Neuronal stem cell (in vitro differentiated cells): ENCODE measurements around the gene ST6GALNAC6.
A peak's percentile ranks its signal among the peaks of the same experiment; 100 is the strongest.

Source experiments
- DNase-seq: peaks from one replicate; pipeline ENCODE4 v3.0.0-alpha.2; 2013; ENCODE audit warnings: low spot score
- H2AFZ ChIP-seq: one replicate; pipeline ENCODE4 v1.6.1; 2013; ENCODE audit warnings: mild to moderate bottlenecking, low read length, inconsistent platforms
- H2AK5ac ChIP-seq: 2 replicates; pipeline ENCODE4 v1.6.1; 2013; ENCODE audit warnings: low read depth, mild to moderate bottlenecking, inconsistent platforms, low read length, moderate library complexity, mixed read lengths
- H2BK120ac ChIP-seq: 2 replicates; pipeline ENCODE4 v1.6.1; 2013; ENCODE audit warnings: low read depth, mild to moderate bottlenecking, inconsistent platforms, low read length, moderate library complexity, mixed read lengths
- H2BK12ac ChIP-seq: one replicate; pipeline ENCODE4 v1.6.1; 2013; ENCODE audit warnings: low read length, inconsistent platforms
- H2BK15ac ChIP-seq: 2 replicates; pipeline ENCODE4 v1.6.1; 2013; ENCODE audit warnings: mild to moderate bottlenecking, low read length, inconsistent platforms, mixed read lengths
- H2BK5ac ChIP-seq: one replicate; pipeline ENCODE4 v1.6.1; 2013; ENCODE audit warnings: inconsistent platforms, mild to moderate bottlenecking, low read length, moderate library complexity
- H3K14ac ChIP-seq: one replicate; pipeline ENCODE4 v1.6.1; 2013; ENCODE audit warnings: low read length, inconsistent platforms
- H3K18ac ChIP-seq: 2 replicates; pipeline ENCODE4 v1.6.1; 2013; ENCODE audit warnings: low read length, inconsistent platforms
- H3K23ac ChIP-seq: 2 replicates; pipeline ENCODE4 v1.6.1; 2013; ENCODE audit warnings: low read depth, mild to moderate bottlenecking, mixed read lengths, low read length, inconsistent platforms; ENCODE audit not compliant: poor library complexity
- H3K27ac ChIP-seq: replicated peaks from 3 replicates; pipeline ENCODE4 v1.5.1; 2013; ENCODE audit warnings: low read length, inconsistent platforms
- H3K27me3 ChIP-seq, 3 experiments: 2 replicates each; pipeline ENCODE4 v1.6.1; 2013; ENCODE audit warnings: low read length in 3 of 3, mild to moderate bottlenecking in 2 of 3, inconsistent platforms in 1 of 3, low read depth in 1 of 3, mixed read lengths in 1 of 3, moderate library complexity in 1 of 3; ENCODE audit not compliant: control insufficient read depth in 3 of 3, insufficient read depth in 3 of 3
- H3K36me3 ChIP-seq, 2 donors: replicated peaks in 1 of 2; 2 replicates each; pipeline ENCODE4 v1.6.1; 2013; ENCODE audit warnings: low read length in 2 of 2; ENCODE audit not compliant: control insufficient read depth in 2 of 2, insufficient read depth in 2 of 2
- H3K4ac ChIP-seq: 2 replicates; pipeline ENCODE4 v1.6.1; 2013; ENCODE audit warnings: inconsistent platforms, mild to moderate bottlenecking, low read length, moderate library complexity
- H3K4me1 ChIP-seq, 2 donors: 1 replicate in 1 of 2; 2 replicates in 1 of 2; pipeline ENCODE4 v1.6.1; 2013; ENCODE audit warnings: low read length in 2 of 2, low read depth in 1 of 2; ENCODE audit not compliant: control insufficient read depth in 2 of 2, insufficient read depth in 1 of 2
- H3K4me2 ChIP-seq: one replicate; pipeline ENCODE4 v1.6.1; 2013; ENCODE audit warnings: mild to moderate bottlenecking, low read length, inconsistent platforms; ENCODE audit not compliant: insufficient read depth, poor library complexity, severe bottlenecking
- H3K4me3 ChIP-seq, 2 donors: 2 replicates each; pipeline ENCODE4 v1.5.1; 2013; ENCODE audit warnings: low read length in 2 of 2, mild to moderate bottlenecking in 2 of 2, inconsistent platforms in 1 of 2, moderate library complexity in 1 of 2
- H3K79me1 ChIP-seq: one replicate; pipeline ENCODE4 v1.6.1; 2013; ENCODE audit warnings: low read depth, mild to moderate bottlenecking, inconsistent platforms, low read length, moderate library complexity
- H3K9ac ChIP-seq: one replicate; pipeline ENCODE4 v1.6.1; 2013; ENCODE audit warnings: mild to moderate bottlenecking, low read depth, low read length, inconsistent platforms; ENCODE audit not compliant: poor library complexity
- H3K9me3 ChIP-seq, 2 donors: replicated peaks in 1 of 2; 2 replicates each; pipeline versions ENCODE3 to v1.6.1; 2013; ENCODE audit warnings: low read length in 2 of 2, mild to moderate bottlenecking in 2 of 2, inconsistent platforms in 1 of 2, low read depth in 1 of 2, mixed read lengths in 1 of 2, moderate library complexity in 1 of 2; ENCODE audit not compliant: control insufficient read depth in 2 of 2, insufficient read depth in 1 of 2
- H4K8ac ChIP-seq: one replicate; pipeline ENCODE4 v1.6.1; 2013; ENCODE audit warnings: low read depth, mild to moderate bottlenecking, inconsistent platforms, low read length, moderate library complexity
- H4K91ac ChIP-seq: one replicate; pipeline ENCODE4 v1.6.1; 2013; ENCODE audit warnings: low read length, low read depth, mild to moderate bottlenecking, inconsistent platforms; ENCODE audit not compliant: poor library complexity
- WGBS, 2 donors: extraction: QIAGEN DNeasy Blood & Tissue Kit; methylation state at CpG; one replicate each; pipeline ENCODE4 v1.1.7; 2013; ENCODE audit warnings: missing lambda C conversion rate in 2 of 2, mixed read lengths in 1 of 2; ENCODE audit not compliant: insufficient read length in 2 of 2, insufficient replicate concordance in 1 of 2; ENCODE audit errors: extremely low coverage in 2 of 2; 5-methylcytosine and 5-hydroxymethylcytosine counted together

ST6GALNAC6 gene

GRCh38 chr9:127915801-127916719, 16.7 kb upstream of the ST6GALNAC6 start:
- no peak for DNase-seq
- H3K27me3 ChIP-seq = peaks cover 0 to 15% (median 3%) of the 10 kb centered on the region in 3 experiments
- H3K4me1 ChIP-seq = peaks cover 7 to 12% of the 10 kb centered on the region in 2 donors
- no peak overlapping the region for H2BK120ac ChIP-seq
- peak overlapping the region; percentile 96 for H3K18ac ChIP-seq
- WGBS, 2 donors = no CpG with 5 or more reads among the region's 27 CpGs
- peak overlapping the region; percentile 75 for H3K23ac ChIP-seq
- H2BK5ac ChIP-seq = peak overlapping the region; percentile 87
- peak overlapping the region; percentile 71 to 81 for H3K4me3 ChIP-seq
- H3K9me3 ChIP-seq = no peaks in the 10 kb centered on the region
- H3K14ac ChIP-seq = peak overlapping the region; percentile 82
- no peak overlapping the region for H3K27ac ChIP-seq
- H4K91ac ChIP-seq = no peak overlapping the region
- no peaks in the 10 kb centered on the region for H3K36me3 ChIP-seq
- peak overlapping the region; percentile 54 for H2BK15ac ChIP-seq
- H3K4me2 ChIP-seq = peak overlapping the region; percentile 97
- no peak overlapping the region for H3K4ac ChIP-seq
- H2AK5ac ChIP-seq = peak overlapping the region; percentile 70
- peaks cover 2% of the 10 kb centered on the region for H3K79me1 ChIP-seq
- peak overlapping the region; percentile 99 for H2AFZ ChIP-seq
- H2BK12ac ChIP-seq = peak overlapping the region; percentile 34
- no peak overlapping the region for H4K8ac ChIP-seq
- peak overlapping the region; percentile 78 for H3K9ac ChIP-seq

- Histone ChIP-seq H3K79me1 (peaks cover 2% of the 10 kb centered on the region), H3K4ac (no peak overlapping the region), H3K27me3 (peaks cover 0 to 15% (median 3%) of the 10 kb centered on the region in 3 experiments), H4K91ac (no peak overlapping the region), H3K4me2 (no peak overlapping the region), H3K14ac (no peak overlapping the region), H3K4me1 (peaks cover 7 to 12% of the 10 kb centered on the region in 2 donors), H3K23ac (no peak overlapping the region), H2BK12ac (peak overlapping the region; percentile 10), H3K9ac (no peak overlapping the region), H2BK15ac (no peak overlapping the region), H3K18ac (no peak overlapping the region), H3K27ac (no peak overlapping the region), H3K36me3 (no peaks in the 10 kb centered on the region), H2AFZ (no peak overlapping the region), H3K9me3 (no peaks in the 10 kb centered on the region), H4K8ac (no peak overlapping the region), H2AK5ac (peak overlapping the region; percentile 70), H2BK5ac (no peak overlapping the region), H2BK120ac (no peak overlapping the region), H3K4me3 (no peak overlapping the region)
- no peak for DNase-seq
- WGBS, 2 donors = no CpG with 5 or more reads among the region's 5 CpGs
These were observed 15.9 kb upstream of the ST6GALNAC6 start for GRCh38 chr9:127915325-127915752.

- WGBS, 2 donors = no CpG with 5 or more reads among the region's 11 CpGs
- H3K18ac ChIP-seq = no peak overlapping the region
- H4K91ac ChIP-seq = no peak overlapping the region
- no peak overlapping the region for H3K23ac ChIP-seq
- no peak overlapping the region for H3K9ac ChIP-seq
- H2AK5ac ChIP-seq = no peak overlapping the region
- peaks cover 0 to 15% (median 0%) of the 10 kb centered on the region in 3 experiments for H3K27me3 ChIP-seq
- H3K4me3 ChIP-seq = no peak overlapping the region
- no peak overlapping the region for H3K14ac ChIP-seq
- no peak overlapping the region for H2BK12ac ChIP-seq
- peaks cover 3% of the 10 kb centered on the region for H3K79me1 ChIP-seq
- H3K4ac ChIP-seq = no peak overlapping the region
- no peaks in the 10 kb centered on the region for H3K9me3 ChIP-seq
- no peaks in the 10 kb centered on the region for H3K36me3 ChIP-seq
- H3K4me2 ChIP-seq = no peak overlapping the region
- H2BK120ac ChIP-seq = no peak overlapping the region
- H3K4me1 ChIP-seq = peaks cover 7 to 12% of the 10 kb centered on the region in 2 donors
- H2BK15ac ChIP-seq = no peak overlapping the region
- H2AFZ ChIP-seq = no peak overlapping the region
- DNase-seq = no peak
- H2BK5ac ChIP-seq = no peak overlapping the region
- no peak overlapping the region for H3K27ac ChIP-seq
- H4K8ac ChIP-seq = no peak overlapping the region
These were observed 14.3 kb upstream of the ST6GALNAC6 start for GRCh38 chr9:127913682-127914081.

GRCh38 chr9:127912882-127913281, 13.5 kb upstream of the ST6GALNAC6 start:
- Histone ChIP-seq H4K91ac (no peak overlapping the region), H2BK12ac (no peak overlapping the region), H3K9me3 (no peaks in the 10 kb centered on the region), H2AK5ac (no peak overlapping the region), H2AFZ (no peak overlapping the region), H2BK5ac (no peak overlapping the region), H3K14ac (no peak overlapping the region), H3K18ac (no peak overlapping the region), H3K4me2 (no peak overlapping the region), H3K9ac (no peak overlapping the region), H2BK15ac (no peak overlapping the region), H4K8ac (no peak overlapping the region), H3K23ac (no peak overlapping the region), H3K4me3 (no peak overlapping the region), H3K27ac (no peak overlapping the region), H3K79me1 (peaks cover 5% of the 10 kb centered on the region), H3K36me3 (no peaks in the 10 kb centered on the region), H3K27me3 (peaks cover 0 to 15% (median 0%) of the 10 kb centered on the region in 3 experiments), H3K4ac (no peak overlapping the region), H2BK120ac (no peak overlapping the region), H3K4me1 (peaks cover 7 to 10% of the 10 kb centered on the region in 2 donors)
- no CpG with 5 or more reads among the region's 5 CpGs for WGBS, 2 donors
- DNase-seq = no peak
